Tibial artery (tissue), 4 donors: Measurements from ENCODE around the gene TMPRSS9.
A peak's percentile ranks its signal among the peaks of the same experiment; 100 is the strongest.

Experiments
- DNase-seq, 2 donors: peaks; one replicate each; pipeline ENCODE4 v3.0.0-alpha.2; 2019
- H3K27ac ChIP-seq, 2 donors: fragments of 200-600 bp; sonication (generic) in 1 of 2; 1 replicate in 1 of 2; 2 replicates in 1 of 2; pipeline ENCODE4 v1.5.1; 2018 to 2019; ENCODE audit warnings: mild to moderate bottlenecking in 1 of 2
- H3K27me3 ChIP-seq, 2 donors: fragments of 200-600 bp; sonication (generic) in 1 of 2; one replicate each; pipeline versions ENCODE4 v1.5.1 to v1.6.0; 2016 to 2019
- H3K36me3 ChIP-seq, 3 donors: fragments of 200-600 bp; sonication (generic) in 2 of 3; one replicate each; pipeline ENCODE4 v1.5.1; 2016 to 2019; ENCODE audit warnings: mild to moderate bottlenecking in 2 of 3
- H3K4me1 ChIP-seq, 4 donors: fragments of 200-600 bp; sonication (generic) in 2 of 4; 1 replicate in 3 of 4; 2 replicates in 1 of 4; pipeline ENCODE4 v1.5.1; 2016 to 2019
- H3K4me3 ChIP-seq, 2 donors: fragments of 200-600 bp; sonication (generic) in 1 of 2; 1 replicate in 1 of 2; 2 replicates in 1 of 2; pipeline ENCODE4 v1.5.1; 2018 to 2019; ENCODE audit warnings: mild to moderate bottlenecking in 2 of 2
- H3K9me3 ChIP-seq, 3 donors: fragments of 200-600 bp; sonication (generic) in 1 of 3; one replicate each; pipeline ENCODE4 v1.5.1; 2016 to 2019
- CTCF ChIP-seq, 2 experiments: fragments of 200-600 bp in 1 of 2; fragments of 450-650 bp in 1 of 2; IDR thresholded peaks; one replicate each; pipeline ENCODE4 v1.5.1; 2017 to 2019; ENCODE audit warnings: antibody characterized with exemption in 2 of 2, mild to moderate bottlenecking in 1 of 2, moderate library complexity in 1 of 2
- intact Hi-C: fragments of 100-400 bp; cut with DNase I; formaldehyde crosslinking; loops from one replicate; pipeline ENCODE4 v1.15.0; 2023; ENCODE audit warnings: low total_unique reads

The TMPRSS9 gene

DNA sequence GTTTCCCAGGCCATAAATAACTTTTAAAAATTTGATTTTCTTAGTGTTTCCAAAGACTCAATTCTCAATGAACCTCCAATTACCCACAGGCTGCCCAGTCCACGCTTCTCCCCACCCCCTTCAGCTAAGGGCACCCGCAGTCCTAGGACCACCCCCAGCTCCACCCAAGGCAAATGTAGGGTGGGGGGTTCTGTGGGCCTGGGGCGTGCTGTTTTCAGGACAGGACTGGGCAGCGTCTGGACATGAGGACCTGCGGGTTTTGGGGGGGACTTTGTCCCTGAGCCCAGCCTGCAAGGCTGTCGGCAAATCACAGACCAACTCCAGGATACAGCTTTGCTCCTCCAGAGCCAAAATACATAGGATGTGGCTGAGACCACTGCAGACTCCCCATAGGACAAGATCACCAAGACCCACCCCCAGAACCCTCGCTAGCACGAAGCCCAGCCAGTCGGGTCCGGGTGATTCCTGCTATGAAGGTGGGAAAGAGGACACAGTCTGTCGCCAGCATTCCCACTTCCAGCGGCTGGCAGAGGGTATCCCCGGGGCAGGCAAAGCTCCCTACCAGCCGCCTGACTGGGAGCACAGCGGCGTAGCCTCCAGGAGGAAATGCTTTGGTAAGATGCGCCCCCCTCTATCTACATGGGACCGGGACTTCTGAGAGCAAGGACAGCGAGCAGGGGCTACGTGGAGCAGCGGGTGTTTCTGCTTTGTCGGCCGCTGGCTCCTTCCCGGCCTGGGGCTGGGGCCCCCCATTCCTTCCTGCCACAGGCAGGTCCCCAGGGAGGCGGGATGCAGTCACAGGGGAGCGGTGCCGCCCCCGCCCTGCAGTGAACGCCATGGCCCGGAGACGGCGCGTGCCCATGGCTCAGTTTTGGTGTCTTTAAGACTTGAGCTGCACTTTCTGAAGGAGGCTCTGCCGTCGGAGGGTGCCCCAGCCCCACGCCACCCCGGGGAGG lies 69.0 kb downstream of the TMPRSS9 start:
- TF ChIP-seq CTCF (IDR thresholded peaks at IDR 0.05) = no peak
- no peak for DNase-seq
- intact Hi-C loops = no loop called here
- H3K27me3 ChIP-seq = no peaks in the 10 kb centered on the region
- H3K36me3 ChIP-seq = peaks cover 0 to 42% (median 14%) of the 10 kb centered on the region in 3 donors
- peaks cover 0 to 40% (median 32%) of the 10 kb centered on the region in 4 donors for H3K4me1 ChIP-seq
- H3K4me3 ChIP-seq = peak overlapping the region; percentile 68 to 85
- H3K27ac ChIP-seq = peak overlapping the region; percentile 87 to 88
- H3K9me3 ChIP-seq = no peaks in the 10 kb centered on the region

DNA sequence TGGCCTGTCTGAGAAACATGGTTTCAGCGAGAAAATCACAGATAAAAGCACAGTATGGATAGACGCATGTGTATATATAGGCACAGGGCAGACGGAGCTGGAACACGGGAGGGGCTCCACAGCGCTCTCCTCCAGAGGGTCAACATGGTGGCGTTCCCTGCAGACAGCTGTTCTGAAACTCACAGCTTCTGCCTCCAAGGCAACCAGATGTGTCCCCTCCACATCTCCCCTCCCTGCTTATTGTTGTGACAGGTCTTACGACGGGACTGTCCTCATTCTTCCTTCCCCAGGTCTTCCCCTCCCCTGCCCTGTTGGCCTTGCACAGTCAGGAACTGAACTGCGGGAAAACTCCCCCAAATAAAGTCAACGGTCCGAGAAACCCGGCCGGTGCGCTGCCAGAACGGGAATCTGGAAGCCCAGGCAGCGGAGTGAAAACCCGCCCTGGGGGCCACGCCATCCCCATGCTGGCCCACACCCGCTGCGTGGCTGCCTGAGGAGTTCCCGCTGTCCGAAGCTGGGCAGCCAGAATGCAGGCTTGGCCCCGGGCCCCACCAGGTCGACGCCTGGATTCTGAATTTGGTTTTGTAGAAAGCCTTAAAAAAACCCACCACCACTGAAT lies 70.0 kb downstream of the TMPRSS9 start:
- TF ChIP-seq CTCF (IDR thresholded peaks at IDR 0.05) = no peak
- Histone ChIP-seq H3K36me3 (peaks cover 0 to 49% (median 23%) of the 10 kb centered on the region in 3 donors), H3K27me3 (no peaks in the 10 kb centered on the region), H3K4me3 (no peak overlapping the region), H3K4me1 (peaks cover 0 to 34% (median 28%) of the 10 kb centered on the region in 4 donors), H3K9me3 (no peaks in the 10 kb centered on the region), H3K27ac (peak overlapping the region in 1 of 2 donors; percentile 87)
- intact Hi-C loops = no loop called here
- DNase-seq = no peak

- intact Hi-C loops = no loop called here
- H3K27ac ChIP-seq = no peak overlapping the region
Measured at GRCh38 chr19:2431318-2432055, 71.4 kb downstream of the TMPRSS9 start.

GRCh38 chr19:2432131-2432848 lies 72.2 kb downstream of the TMPRSS9 start:
- Histone ChIP-seq H3K27me3 (no peaks in the 10 kb centered on the region), H3K9me3 (no peaks in the 10 kb centered on the region), H3K4me3 (no peak overlapping the region), H3K4me1 (peaks cover 0 to 14% (median 8%) of the 10 kb centered on the region in 4 donors), H3K27ac (no peak overlapping the region), H3K36me3 (peaks cover 4 to 51% (median 29%) of the 10 kb centered on the region in 3 donors)
- no peak for TF ChIP-seq CTCF (IDR thresholded peaks at IDR 0.05)
- intact Hi-C loops = no loop called here
- DNase-seq = no peak

More at GRCh38 chr19:2431318-2432055, 71.4 kb downstream of the TMPRSS9 start:
- DNase-seq = no peak
- H3K36me3 ChIP-seq = peaks cover 0 to 43% (median 24%) of the 10 kb centered on the region in 3 donors
- peaks cover 0 to 19% (median 14%) of the 10 kb centered on the region in 4 donors for H3K4me1 ChIP-seq
- H3K4me3 ChIP-seq = no peak overlapping the region
- TF ChIP-seq CTCF (IDR thresholded peaks at IDR 0.05) = no peak
- H3K9me3 ChIP-seq = no peaks in the 10 kb centered on the region
- no peaks in the 10 kb centered on the region for H3K27me3 ChIP-seq

DNA sequence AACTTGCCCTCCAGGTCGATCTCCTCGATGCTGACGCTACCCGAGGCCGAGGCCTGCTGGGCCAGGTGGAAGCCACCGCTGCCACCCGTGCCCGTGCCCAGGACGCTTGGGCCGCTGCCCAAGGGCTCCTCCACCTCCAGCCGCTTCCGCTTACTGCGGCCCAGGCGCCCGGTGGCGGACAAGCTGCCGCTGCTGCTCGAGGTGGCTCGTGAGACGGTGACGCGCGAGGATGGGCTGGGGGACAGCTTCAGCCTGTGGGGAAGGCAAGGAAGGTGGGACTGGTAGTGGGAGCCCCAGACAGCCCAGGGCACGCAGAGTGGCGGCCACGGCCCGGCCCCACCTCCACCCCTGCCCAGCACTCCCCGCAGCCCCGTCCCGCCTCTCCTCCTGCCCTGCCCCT lies 73.8 kb downstream of the TMPRSS9 start:
- intact Hi-C loops = no loop called here
- Histone ChIP-seq H3K4me1 (peaks cover 0 to 5% (median under 1%) of the 10 kb centered on the region in 4 donors), H3K27me3 (no peaks in the 10 kb centered on the region), H3K4me3 (no peak overlapping the region), H3K36me3 (peaks cover 7 to 65% (median 38%) of the 10 kb centered on the region in 3 donors), H3K27ac (no peak overlapping the region), H3K9me3 (no peaks in the 10 kb centered on the region)
- no peak for DNase-seq
- no peak for TF ChIP-seq CTCF (IDR thresholded peaks at IDR 0.05)
